IPS-NIHi7 (cell line): Measurements from ENCODE around the gene KNDC1.
A peak's percentile ranks its signal among the peaks of the same experiment; 100 is the strongest.
"Not testable (repeated sequence)": the region's sequence is repeated elsewhere in the genome, so short reads cannot be mapped to it uniquely, and the experiment has no call there.

Source experiments
- DNase-seq: peaks from one replicate; pipeline ENCODE4 v3.0.0; 2012; ENCODE audit warnings: mixed read lengths; ENCODE audit errors: extremely low spot score

Gene KNDC1

DNA sequence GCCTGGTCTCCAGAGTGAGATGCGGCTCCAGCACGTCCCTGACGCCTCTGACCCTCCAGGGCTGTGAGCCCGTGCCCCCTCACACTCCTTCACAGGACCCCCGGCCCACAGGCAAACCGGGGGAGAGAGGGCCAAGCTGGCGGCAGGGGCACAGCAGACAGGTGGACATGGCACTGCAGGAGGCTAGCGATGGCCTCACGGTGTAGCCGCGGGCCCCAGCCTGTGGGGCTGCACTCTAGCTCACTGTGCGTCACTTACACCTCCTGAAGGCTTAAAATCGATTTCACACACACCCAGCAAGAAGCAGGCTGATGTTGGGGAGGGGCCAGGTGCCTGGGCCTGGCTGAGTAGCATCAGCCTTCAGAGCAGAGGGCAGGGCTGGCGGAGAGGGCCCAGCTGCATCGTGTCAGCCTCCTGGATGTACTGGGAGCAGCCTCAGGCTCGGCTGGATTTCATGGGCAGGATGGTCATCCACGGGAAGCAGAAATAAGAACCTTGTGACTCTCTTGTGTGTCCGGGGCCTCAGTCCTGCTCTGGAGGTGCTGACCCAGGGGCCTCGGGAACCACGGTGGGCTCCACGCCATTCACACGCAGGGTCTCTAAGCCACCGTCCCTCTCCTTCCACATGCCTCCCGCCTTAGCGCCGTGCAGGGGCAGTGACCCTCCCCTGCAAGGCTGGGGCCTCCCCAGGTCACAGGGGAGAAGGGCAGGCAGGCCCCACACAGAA lies 19.4 kb upstream of the KNDC1 start:
- no peak for DNase-seq

DNA sequence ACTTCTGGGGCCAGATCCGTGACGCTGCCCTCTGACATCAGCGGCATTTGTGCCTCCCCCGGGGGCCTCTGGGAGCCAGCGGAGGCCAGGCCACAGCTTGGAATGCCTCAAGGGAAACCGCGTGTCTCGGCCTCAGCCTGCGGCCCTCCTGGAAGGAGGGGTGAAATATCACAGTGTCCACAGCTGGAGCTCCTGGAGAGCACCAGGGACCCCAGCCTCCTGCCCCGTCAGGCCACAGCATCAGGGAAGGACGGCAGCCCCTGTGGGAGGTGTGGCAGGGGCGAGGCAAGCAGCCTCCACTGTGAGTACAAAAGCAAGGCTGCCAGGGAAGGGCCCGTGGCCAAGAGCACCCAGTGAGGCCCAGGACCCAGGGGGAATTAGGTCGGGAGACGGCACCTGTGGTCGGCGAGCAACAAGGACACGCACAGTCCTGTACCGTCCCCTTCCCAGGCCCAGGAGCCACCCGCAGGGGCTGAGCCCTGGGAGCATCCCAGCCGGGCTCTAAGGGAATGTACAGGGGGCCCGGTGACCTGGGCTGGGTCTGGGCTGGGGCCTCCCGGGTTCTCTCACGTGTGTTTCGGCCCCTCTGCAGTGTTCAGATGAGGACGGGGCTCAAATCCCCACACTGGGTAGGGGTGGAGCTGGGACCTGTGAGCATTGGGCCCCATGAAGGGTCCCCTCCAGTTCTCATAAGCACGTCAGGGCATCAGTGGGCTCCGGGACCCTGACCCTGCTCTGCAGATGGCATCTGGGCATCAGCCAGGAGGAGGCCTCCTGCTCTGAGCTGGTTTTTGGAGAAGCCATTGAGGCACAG lies 18.7 kb upstream of the KNDC1 start:
- DNase-seq = no peak

DNA sequence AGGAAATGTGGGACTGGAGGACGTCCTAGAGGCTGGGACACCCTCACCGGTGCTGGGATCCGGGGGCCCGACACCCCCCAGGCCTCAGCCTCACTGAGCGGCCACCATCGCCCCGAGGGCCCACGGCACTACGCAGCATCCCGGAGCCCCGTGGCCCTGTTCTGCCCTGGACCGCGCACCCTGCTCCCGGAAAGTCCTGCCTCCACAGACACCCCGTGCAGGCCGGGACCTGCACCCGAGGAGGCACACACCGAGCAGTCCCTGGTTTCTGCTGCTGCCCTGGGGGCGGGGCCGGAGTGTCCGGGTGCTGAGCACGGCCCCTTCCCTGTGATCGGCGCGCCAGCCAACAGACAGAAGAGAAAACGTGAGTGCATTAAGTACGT lies 18.1 kb upstream of the KNDC1 start:
- DNase-seq = no peak

DNA sequence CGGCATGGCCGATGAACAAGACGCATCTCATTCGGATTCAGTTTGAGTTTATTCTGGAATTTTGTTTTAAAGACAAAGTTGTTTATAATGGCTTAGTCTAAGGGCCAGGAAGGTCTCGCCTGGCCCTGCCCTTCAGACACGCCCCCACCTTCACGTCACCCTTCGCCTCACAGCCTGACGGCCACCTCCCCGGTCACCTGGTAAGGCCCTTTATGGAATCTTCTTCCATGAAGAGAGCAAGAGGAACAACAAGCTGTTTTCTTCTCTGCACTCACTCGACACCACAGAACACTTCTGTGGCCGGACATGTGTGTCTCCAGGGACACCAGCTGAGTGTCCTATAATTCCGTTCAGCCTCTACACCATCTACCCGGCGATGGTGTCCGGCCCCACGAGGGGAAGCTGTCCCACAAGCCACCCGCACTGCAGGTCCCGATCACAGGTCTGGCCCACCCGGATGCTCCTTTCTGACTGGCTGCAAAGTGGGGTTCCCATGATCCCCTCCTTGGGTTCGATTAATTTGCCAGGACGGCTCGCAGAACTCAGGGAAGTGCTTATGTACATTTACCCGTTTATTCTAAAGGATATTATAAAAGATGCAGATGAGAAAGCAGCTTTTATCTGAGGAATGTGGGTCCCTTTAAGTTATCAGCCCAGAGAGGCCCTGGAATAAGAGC lies 17.4 kb upstream of the KNDC1 start:
- no peak for DNase-seq

DNA sequence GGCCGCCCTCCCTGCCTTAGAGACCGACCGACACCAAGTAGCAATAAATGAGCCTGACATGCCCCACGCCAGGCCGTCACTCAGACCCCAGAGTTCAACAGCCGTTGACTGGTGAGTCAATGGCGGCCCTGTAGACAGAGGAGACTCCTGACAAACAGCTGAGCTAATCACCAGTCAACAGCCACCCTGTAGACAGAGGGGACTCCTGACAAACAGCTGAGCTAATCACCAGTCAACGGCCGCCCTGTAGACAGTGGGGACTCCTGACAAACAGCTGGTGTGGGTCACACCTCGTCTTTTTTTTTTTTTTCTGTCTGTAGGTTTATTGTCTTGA lies 16.9 kb upstream of the KNDC1 start:
- no peak for DNase-seq

DNA sequence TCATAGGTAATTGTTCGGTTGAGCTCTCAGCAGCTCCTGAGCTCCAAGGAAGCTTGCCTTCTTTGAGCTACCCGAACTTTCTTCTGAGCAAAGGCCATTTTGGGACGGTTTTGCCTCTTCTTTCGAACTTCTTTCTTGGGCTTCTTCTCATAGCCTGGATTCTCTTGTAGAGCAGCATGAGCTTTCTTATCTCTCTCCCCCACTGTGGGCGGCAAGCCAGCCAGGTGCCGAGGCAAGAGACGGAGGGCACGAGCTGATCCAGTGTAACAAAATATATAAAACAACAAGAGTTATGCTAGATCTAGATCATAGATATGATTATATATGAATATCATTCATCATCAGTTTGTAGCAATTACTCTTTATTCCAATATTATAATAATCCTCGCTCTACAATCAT lies 16.5 kb upstream of the KNDC1 start:
- DNase-seq = no peak

DNA sequence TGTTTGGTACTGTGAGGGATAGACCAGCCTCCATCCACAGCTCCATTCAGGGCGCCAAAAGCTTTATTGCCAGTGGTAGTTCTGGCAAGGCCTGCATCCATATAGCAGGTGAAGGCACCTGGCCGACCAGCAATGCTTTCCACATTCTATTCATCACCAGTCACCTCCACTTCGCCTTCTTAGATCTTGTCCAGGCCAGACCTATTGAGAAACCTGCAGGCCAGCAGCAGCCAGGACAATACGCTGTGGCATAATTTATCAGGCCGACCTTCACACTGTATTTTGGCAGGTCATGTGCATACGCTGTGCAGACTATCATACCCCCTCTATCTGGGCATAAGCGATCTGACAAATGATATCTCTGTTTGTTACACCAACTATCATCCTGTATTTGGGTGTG lies 15.2 kb upstream of the KNDC1 start:
- DNase-seq = no peak

DNA sequence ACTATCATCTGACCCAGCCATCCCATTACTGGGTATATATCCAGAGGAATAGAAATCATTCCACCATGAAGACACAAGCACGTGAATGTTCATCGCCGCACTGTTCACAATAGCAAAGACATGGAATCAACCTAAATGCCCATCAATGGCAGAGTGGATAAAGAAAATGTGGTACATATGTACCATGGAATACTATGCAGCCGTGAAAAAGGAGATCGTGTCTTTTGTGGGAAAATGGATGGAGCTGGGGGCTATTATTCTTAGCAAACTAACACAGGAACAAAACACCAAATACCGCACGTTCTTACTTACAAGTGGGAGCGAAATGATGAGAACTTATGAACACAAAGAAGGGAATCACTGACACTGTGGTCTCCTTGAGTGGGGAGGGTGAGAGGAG lies 9.8 kb upstream of the KNDC1 start:
- no peak for DNase-seq

DNA sequence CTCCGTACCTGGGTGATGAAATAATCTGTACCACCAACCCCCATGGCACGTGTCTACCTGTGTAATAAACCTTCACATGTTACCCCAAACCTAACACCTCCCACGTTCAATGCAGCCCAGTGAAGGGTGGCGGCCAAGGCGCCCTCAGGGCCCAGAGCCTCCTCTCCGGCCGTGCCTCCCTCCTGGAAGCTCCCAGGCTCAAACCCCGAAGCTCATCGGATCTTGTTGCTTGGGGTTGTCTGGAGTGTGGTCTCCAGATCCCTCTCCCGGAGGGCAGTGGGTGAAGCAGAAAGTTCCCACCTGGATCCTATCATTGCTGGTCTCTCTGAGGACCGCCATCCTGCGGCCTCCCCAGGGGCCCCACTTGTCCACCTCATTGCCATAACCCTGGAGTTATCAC lies 9.4 kb upstream of the KNDC1 start:
- no peak for DNase-seq

DNA sequence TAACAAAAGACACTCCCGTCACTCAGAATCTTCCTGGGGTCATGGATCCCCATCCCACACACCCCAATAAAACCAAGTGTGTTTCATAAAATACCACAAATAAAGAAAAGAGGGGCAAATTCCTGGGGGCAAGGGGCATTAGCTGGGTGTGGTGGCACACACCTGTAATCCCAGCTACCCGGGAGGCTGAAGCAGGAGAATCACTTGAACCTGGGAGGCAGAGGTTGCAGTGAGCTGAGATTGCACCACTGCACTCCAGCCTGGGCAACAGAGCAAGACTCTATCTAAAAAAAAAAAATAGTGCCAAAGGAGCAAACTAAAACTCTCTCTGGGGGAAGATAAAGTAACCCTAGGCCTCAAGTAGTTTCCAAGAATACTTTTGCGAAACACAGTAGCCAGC lies 8.9 kb upstream of the KNDC1 start:
- DNase-seq = not testable (repeated sequence)

DNA sequence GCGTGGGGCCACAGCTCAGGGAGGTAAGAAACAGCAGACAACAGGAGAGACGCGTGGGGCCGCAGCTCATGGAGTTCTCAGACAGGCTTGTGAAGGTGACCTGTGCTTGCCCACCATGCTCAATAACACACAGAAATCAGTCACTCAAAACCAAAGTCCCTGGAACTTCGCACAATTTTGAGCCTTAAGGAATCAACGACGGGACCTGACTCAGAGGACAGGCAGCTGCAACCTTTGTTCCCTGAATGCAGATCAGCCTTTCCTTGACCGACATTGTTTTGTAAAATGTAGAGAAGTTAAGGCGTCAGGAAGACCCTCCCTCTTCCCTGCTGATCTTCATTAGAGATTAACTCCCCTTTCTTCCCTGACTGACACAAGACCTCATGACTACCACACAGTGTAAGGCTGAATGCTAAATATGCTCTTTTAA lies 8.5 kb upstream of the KNDC1 start:
- DNase-seq = peak; percentile 81

DNA sequence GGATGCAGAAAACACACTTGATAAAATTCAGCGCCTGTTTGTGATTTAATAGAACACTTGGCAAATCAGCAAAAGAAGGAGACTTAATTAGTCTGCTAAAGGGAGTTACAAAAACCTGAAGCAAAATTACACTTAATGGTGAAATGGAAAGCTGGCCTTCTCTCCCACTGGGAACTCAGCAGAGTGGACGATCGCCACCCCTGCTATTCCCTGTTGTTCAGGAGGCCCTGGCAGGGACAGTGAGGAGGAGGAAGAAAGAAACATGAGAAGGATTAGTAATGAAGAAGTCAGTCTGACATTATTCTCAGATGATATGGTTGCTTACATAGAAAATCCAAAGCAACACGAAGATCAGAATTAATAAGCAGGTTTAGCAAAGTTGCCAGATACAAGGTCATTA lies 5.6 kb upstream of the KNDC1 start:
- DNase-seq = no peak

DNA sequence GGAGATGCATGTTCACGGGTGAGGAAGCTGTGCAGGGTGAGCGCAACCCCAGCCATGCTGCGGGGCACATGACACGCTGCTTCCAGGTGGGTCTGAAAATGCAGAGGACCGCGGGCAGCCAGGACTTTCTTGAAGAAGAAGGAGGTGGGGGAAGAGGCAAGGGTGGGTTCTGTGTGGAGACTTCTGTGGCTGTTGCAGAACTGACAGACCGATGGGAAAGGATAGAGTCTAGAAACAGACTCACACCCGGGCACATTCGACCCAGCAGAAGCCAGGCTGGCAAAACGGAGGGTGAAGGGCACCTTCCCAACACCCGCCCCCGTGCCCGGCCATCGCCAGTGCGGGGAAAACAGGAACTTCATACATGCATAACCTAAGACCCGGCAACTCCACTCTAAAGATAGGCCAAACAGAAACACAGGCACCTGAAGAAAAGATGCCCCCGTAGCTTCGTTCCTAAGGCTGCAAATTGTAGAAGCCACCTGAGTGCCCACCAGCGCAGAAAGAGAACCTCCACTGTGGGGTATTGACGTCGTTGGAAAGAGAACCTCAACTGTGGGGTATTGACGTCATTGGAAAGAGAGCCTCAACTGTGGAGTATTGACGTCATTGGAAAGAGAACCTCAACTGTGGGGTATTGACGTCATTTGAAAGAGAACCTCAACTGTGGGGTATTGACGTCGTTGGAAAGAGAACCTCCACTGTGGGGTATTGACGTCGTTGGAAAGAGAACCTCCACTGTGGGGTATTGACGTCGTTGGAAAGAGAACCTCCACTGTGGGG lies 4.8 kb upstream of the KNDC1 start:
- no peak for DNase-seq

DNA sequence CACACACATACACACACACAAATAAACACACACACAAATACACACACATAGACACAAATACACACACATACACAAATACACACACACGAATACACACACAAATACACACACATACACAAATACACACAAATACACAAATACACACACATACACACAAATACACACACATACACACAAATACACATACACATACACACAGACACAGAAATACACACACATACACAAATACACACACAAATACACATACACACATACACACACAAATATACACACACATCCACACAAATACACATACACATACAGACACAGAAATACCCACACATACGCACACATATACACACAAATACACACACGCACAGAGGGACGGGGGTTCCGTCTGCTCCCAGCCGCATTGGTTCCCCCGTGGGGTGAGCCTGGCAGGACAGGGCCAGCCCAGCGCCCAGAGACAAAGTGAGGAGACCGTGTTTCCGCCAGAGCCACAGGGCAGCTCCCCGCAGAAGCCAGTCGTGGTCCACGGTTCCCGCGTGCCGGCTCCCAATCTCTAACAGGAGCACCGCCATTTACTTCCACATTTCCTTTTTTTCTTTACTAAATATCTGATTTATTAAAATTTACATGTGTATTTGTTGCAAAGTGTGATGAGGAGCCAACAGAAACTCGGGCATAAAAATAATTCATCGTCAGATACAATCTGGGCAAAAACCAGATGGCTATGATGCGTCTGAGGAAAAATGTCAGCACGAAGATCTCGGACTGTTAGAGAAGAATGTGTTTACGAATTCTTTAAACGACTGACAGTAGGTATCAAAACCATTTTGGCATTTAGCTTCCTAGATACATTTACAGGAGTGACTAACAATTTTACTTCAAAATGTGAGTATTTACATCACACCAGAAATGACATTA lies 3.1 kb upstream of the KNDC1 start:
- no peak for DNase-seq

DNA sequence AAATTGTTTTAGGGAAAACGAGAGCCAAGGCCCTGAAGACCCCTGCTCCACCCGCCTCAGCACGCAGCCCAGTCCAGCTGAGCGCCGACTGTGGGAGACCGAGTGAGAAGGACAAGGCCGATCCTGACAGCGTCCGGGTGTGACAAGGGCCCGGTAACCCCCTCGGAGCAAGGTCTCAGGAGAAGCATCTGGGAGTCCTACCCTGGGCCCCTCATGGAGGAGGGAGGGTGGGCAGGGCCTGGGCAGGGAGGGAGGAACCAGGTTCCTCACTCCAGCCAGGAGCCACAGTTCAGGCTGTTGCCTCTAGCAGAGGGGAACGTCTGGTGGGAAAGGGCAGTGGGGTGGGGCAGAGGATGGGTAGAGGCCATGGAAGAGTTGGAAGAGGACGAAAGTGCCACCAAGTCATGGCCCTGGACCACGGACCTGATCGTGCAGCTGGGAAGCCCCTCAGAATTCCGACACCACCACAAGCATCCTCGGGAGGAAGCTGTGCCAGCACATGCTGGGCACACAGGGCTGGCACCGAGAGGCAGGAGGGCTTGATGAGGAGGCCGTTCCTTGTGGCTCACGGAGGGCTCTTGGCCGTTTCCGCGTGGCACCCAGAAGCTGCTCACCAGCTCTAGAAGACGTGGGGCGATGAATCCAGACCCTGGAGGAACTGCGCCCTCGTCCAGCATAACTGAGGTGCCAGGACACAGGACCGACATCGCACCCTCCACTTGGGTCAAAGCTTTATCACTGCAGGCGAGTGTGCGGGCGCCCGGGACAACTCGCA lies 2.2 kb upstream of the KNDC1 start:
- no peak for DNase-seq

DNA sequence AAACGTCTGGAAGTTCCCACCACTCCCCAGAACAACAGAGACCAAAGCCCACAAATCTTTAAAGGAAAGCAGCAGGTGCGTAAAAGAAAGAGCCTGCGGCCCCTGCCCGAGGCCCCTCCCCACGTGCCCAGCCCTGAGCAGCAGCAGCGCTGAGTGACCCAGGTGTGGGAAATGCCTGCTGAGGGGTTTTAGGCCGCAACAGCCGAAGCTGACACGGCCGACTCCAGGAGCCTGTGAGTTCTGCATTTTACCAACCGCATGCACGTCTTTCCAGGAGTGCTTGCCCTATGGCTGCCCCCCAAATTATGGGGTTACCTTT lies 1.6 kb upstream of the KNDC1 start:
- DNase-seq = no peak

DNA sequence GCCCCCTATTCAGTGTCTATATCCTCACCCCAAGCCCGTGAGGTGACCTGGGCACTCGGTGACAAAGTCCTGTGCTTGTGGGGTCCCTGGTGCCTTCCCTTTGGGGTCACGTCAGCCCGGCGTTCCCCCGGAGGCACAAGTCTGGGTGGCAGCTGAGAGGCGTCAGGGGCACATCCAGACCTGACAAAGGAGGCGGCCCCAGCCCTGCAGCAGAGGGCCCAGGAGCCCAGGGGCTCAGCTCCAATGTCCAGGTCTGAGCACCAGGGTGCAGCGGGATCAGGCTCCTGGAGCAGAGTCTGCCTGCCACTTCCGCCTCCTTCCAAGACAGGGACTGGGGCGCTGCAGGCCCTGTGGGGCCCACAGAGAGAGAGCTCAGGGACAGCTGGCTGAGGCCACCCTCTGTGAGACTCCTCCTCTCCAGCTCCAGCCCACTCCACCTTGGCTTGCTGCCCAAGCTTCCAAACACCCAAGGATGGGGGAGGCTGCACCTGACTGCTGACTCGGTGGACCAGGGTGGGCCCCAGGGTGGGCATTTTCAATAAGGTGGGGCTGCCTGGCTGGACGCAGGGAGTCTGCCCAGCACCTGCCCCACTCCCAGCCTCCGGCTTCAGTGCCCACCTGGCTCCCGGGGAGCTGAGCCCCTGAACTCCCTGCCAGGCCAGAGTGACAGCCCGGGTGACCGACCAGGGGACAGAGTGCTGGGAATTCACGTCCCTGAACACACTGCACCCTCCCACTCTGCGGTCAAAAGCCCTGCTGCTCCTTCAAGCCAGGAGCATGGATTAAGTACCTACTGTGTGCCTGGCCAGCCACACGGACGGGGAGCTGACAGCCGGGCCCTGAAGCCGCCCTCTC lies 1.0 kb upstream of the KNDC1 start:
- DNase-seq = peak; percentile 61

DNA sequence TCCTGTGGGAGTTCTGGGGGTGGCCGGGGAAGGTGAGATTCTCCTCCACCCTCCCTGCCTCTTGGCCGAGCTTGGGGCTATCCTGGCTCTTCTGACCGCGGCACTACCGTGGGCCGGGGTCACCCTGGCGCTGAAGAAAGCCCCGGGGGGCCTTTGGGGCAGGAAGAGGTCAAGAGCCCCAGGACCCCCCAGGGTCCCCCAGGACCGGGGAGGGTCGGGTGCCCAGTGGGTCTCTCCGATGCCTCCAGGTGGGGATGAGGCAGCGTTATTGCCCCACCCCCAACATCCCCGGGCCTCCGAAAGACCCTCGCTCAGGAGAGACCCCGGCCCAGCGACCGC lies 439 bp upstream of the KNDC1 start:
- no peak for DNase-seq

DNA sequence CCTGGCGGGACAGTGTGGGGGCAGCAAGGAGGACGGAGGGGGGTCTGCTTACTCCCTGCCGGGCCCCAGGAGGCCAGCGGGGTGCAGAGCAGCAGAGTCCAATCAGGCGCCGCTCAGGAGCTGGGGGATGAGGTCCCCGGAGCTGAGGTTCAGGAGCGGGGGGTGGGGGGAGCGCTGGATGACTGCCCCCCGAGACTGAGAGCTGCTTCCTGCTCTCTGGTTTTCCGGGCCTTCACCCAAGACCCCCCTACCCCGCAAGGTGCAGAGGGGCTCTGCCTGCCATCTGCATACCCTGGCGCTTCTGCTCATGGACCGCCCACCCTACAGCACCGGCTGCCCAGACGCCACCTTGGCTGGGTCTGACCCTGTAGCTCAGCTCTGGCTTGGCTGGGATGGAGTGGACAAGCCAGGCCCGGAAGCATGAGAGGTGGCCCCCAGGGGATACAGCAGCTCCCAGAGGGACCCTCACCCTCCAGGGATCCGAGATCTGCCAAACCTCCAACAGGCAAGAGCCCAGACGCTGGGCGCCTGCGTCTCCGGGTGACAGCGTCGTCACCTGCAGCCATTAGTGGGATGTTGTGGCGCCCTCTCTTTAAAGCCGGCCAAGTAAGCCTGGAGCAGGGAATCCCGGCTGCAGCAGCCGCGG lies 930 bp downstream of the KNDC1 start:
- no peak for DNase-seq
